HG03565 (cell line): ENCODE results near the gene PWWP2B.
"Not testable (repeated sequence)": the region's sequence is repeated elsewhere in the genome, so short reads cannot be mapped to it uniquely, and the experiment has no call there.

ENCODE experiments used
- ATAC-seq: cut with Tn5 transposase; IDR thresholded peaks from one replicate; pipeline ENCODE4 v1.9.1; 2021; ENCODE audit warnings: mild to moderate bottlenecking, moderate library complexity; ENCODE audit not compliant: unreplicated experiment

Gene PWWP2B

GRCh38 chr10:132379026-132379425 is 18.0 kb upstream of the PWWP2B start:
- not testable (repeated sequence) for ATAC-seq

- ATAC-seq, result not testable (repeated sequence)
These were observed 16.0 kb upstream of the PWWP2B start for GRCh38 chr10:132380986-132381385.

- no peak for ATAC-seq
These were observed 15.3 kb upstream of the PWWP2B start for GRCh38 chr10:132381741-132382140.

GRCh38 chr10:132382231-132382922 is 14.6 kb upstream of the PWWP2B start:
- no peak for ATAC-seq

- no peak for ATAC-seq
These were observed 13.9 kb upstream of the PWWP2B start for GRCh38 chr10:132383101-132383500.

- ATAC-seq, result no peak
These were observed 13.2 kb upstream of the PWWP2B start for GRCh38 chr10:132383751-132384196.

GRCh38 chr10:132384618-132385388 is 12.2 kb upstream of the PWWP2B start:
- ATAC-seq, result no peak

GRCh38 chr10:132385389-132385667 is 11.7 kb upstream of the PWWP2B start:
- no peak for ATAC-seq

GRCh38 chr10:132385721-132386418 is 11.1 kb upstream of the PWWP2B start:
- no peak for ATAC-seq

GRCh38 chr10:132386419-132386831 is 10.6 kb upstream of the PWWP2B start:
- ATAC-seq, result no peak

GRCh38 chr10:132386896-132387295 is 10.1 kb upstream of the PWWP2B start:
- not testable (repeated sequence) for ATAC-seq

- ATAC-seq, result no peak
These were observed 9.2 kb upstream of the PWWP2B start for GRCh38 chr10:132387764-132388210.

- ATAC-seq, result no peak
These were observed 8.0 kb upstream of the PWWP2B start for GRCh38 chr10:132388891-132389432.

- no peak for ATAC-seq
These were observed 7.4 kb upstream of the PWWP2B start for GRCh38 chr10:132389433-132390169.

GRCh38 chr10:132390170-132390920 is 6.7 kb upstream of the PWWP2B start:
- no peak for ATAC-seq

- ATAC-seq, result no peak
These were observed 5.9 kb upstream of the PWWP2B start for GRCh38 chr10:132390921-132391675.

GRCh38 chr10:132391676-132392020 is 5.4 kb upstream of the PWWP2B start:
- no peak for ATAC-seq

GRCh38 chr10:132392184-132392800 is 4.7 kb upstream of the PWWP2B start:
- no peak for ATAC-seq
